KOPT-K1 (cell line): ENCODE results near the gene BIRC7.
A peak's percentile ranks its signal among the peaks of the same experiment; 100 is the strongest.

Experiments
- H3K27ac ChIP-seq: fragments of 200-600 bp; sonication (generic); 2 replicates; pipeline ENCODE4 v1.5.1; 2016; ENCODE audit warnings: antibody characterized with exemption, mild to moderate bottlenecking, low read depth, low read length; ENCODE audit not compliant: poor library complexity, severe bottlenecking
- H3K36me3 ChIP-seq: fragments of 200-600 bp; sonication (generic); 2 replicates; pipeline ENCODE4 v1.5.1; 2017; ENCODE audit warnings: antibody characterized with exemption, mild to moderate bottlenecking, low read length, moderate library complexity; ENCODE audit not compliant: insufficient read depth
- H3K9me3 ChIP-seq: fragments of 200-600 bp; sonication (generic); 2 replicates; pipeline ENCODE4 v1.5.1; 2017; ENCODE audit warnings: antibody characterized with exemption, low read length, mild to moderate bottlenecking; ENCODE audit not compliant: insufficient read depth, poor library complexity, severe bottlenecking

Gene BIRC7

GRCh38 chr20:63283397-63284082 lies 47.8 kb downstream of the BIRC7 start:
- H3K9me3 ChIP-seq = no peaks in the 10 kb centered on the region
- H3K36me3 ChIP-seq = peaks cover 77% of the 10 kb centered on the region
- peak overlapping the region; percentile 97 for H3K27ac ChIP-seq

GRCh38 chr20:63284083-63284440 lies 48.4 kb downstream of the BIRC7 start:
- Histone ChIP-seq H3K27ac (peak overlapping the region; percentile 97), H3K9me3 (no peaks in the 10 kb centered on the region), H3K36me3 (peaks cover 77% of the 10 kb centered on the region)

- H3K36me3 ChIP-seq = peaks cover 77% of the 10 kb centered on the region
- no peaks in the 10 kb centered on the region for H3K9me3 ChIP-seq
- H3K27ac ChIP-seq = peak overlapping the region; percentile 97
Observed at GRCh38 chr20:63284544-63284949, 48.8 kb downstream of the BIRC7 start.

- Histone ChIP-seq H3K36me3 (peaks cover 77% of the 10 kb centered on the region), H3K27ac (peak overlapping the region; percentile 97)
Observed at GRCh38 chr20:63284981-63285524, 49.3 kb downstream of the BIRC7 start.

GRCh38 chr20:63285636-63286615 lies 50.2 kb downstream of the BIRC7 start:
- H3K9me3 ChIP-seq = no peaks in the 10 kb centered on the region
- H3K36me3 ChIP-seq = peaks cover 74% of the 10 kb centered on the region
- H3K27ac ChIP-seq = peak overlapping the region; percentile 97

More at GRCh38 chr20:63284981-63285524, 49.3 kb downstream of the BIRC7 start:
- H3K9me3 ChIP-seq = no peaks in the 10 kb centered on the region

GRCh38 chr20:63286781-63287696 lies 51.3 kb downstream of the BIRC7 start:
- no peak overlapping the region for H3K27ac ChIP-seq
- H3K36me3 ChIP-seq = peaks cover 63% of the 10 kb centered on the region
- no peaks in the 10 kb centered on the region for H3K9me3 ChIP-seq

- Histone ChIP-seq H3K9me3 (no peaks in the 10 kb centered on the region), H3K36me3 (peaks cover 56% of the 10 kb centered on the region), H3K27ac (no peak overlapping the region)
Observed at GRCh38 chr20:63287697-63288580, 52.2 kb downstream of the BIRC7 start.

- peaks cover 51% of the 10 kb centered on the region for H3K36me3 ChIP-seq
Observed at GRCh38 chr20:63288581-63289251, 53.0 kb downstream of the BIRC7 start.

GRCh38 chr20:63289311-63290135 lies 53.8 kb downstream of the BIRC7 start:
- Histone ChIP-seq H3K36me3 (peaks cover 51% of the 10 kb centered on the region), H3K27ac (no peak overlapping the region), H3K9me3 (no peaks in the 10 kb centered on the region)

More at GRCh38 chr20:63288581-63289251, 53.0 kb downstream of the BIRC7 start:
- H3K9me3 ChIP-seq = no peaks in the 10 kb centered on the region
- H3K27ac ChIP-seq = no peak overlapping the region
